ENCODE results near the gene SLC6A11. TPM values are rescaled to one million over a fixed set of nuclear protein-coding genes. Genes with fewer than 3 reads are reported as not detected.

The SLC6A11 gene
- total and polyA plus RNA-seq, 3 donors from 2014 or later = 2.0 to 6.9 (median 3.9) TPM

GRCh38 chr3:10952525-10952924, 136.5 kb downstream of the SLC6A11 start:
- no peak overlapping the region for H3K4me3 ChIP-seq
- H3K4me1 ChIP-seq = peaks cover 28% of the 10 kb centered on the region
- 86 to 87% methylated on average over 1 to 3 of the region's 3 CpGs for WGBS, 2 donors
- intact Hi-C loops (cut with DNase I; ENCODE audit: low total_unique reads) = no loop called here
- H3K27me3 ChIP-seq = no peaks in the 10 kb centered on the region
- no peaks in the 10 kb centered on the region for H3K36me3 ChIP-seq (ENCODE audit: low read depth, missing control alignments)
- H3K27ac ChIP-seq = no peak overlapping the region
- no peak for DNase-seq
- H3K9me3 ChIP-seq = no peaks in the 10 kb centered on the region
- TF ChIP-seq CTCF (IDR thresholded peaks at IDR 0.05) = no peak
- TF ChIP-seq POLR2A (IDR thresholded peaks at IDR 0.05) = no peak

GRCh38 chr3:10954740-10955139, 138.7 kb downstream of the SLC6A11 start:
- H3K27ac ChIP-seq = no peak overlapping the region
- intact Hi-C loops (cut with DNase I; ENCODE audit: low total_unique reads) = no loop called here
- H3K4me1 ChIP-seq = peaks cover 34% of the 10 kb centered on the region
- no peak for DNase-seq
- H3K4me3 ChIP-seq = no peak overlapping the region
- no peaks in the 10 kb centered on the region for H3K9me3 ChIP-seq
- H3K36me3 ChIP-seq (ENCODE audit: low read depth, missing control alignments) = no peaks in the 10 kb centered on the region
- 84 to 94% methylated on average over 3 of the region's 3 CpGs for WGBS, 2 donors
- TF ChIP-seq POLR2A (IDR thresholded peaks at IDR 0.05) (no peak), CTCF (IDR thresholded peaks at IDR 0.05) (no peak)
- no peaks in the 10 kb centered on the region for H3K27me3 ChIP-seq

- intact Hi-C loops (cut with DNase I; ENCODE audit: low total_unique reads) = no loop called here
- peak; percentile 63 for DNase-seq
- Histone ChIP-seq H3K4me1 (peaks cover 34% of the 10 kb centered on the region), H3K36me3 (ENCODE audit: low read depth, missing control alignments) (no peaks in the 10 kb centered on the region), H3K4me3 (no peak overlapping the region), H3K27me3 (no peaks in the 10 kb centered on the region), H3K27ac (peak overlapping the region; percentile 48 to 50), H3K9me3 (no peaks in the 10 kb centered on the region)
- WGBS, 2 donors = 45 to 65% methylated on average over 12 to 15 of the region's 15 CpGs
- TF ChIP-seq CTCF (IDR thresholded peaks at IDR 0.05) (no peak), POLR2A (IDR thresholded peaks at IDR 0.05) (no peak)
Measured at GRCh38 chr3:10955711-10956453, 139.9 kb downstream of the SLC6A11 start.

- H3K4me1 ChIP-seq = peaks cover 34% of the 10 kb centered on the region
- H3K27me3 ChIP-seq = no peaks in the 10 kb centered on the region
- H3K9me3 ChIP-seq = no peaks in the 10 kb centered on the region
- intact Hi-C loops (cut with DNase I; ENCODE audit: low total_unique reads) = no loop called here
- no peaks in the 10 kb centered on the region for H3K36me3 ChIP-seq (ENCODE audit: low read depth, missing control alignments)
- H3K4me3 ChIP-seq = no peak overlapping the region
- 47 to 64% methylated on average over 4 of the region's 4 CpGs for WGBS, 2 donors
- peak overlapping the region; percentile 48 to 50 for H3K27ac ChIP-seq
- TF ChIP-seq POLR2A (IDR thresholded peaks at IDR 0.05) (no peak), CTCF (IDR thresholded peaks at IDR 0.05) (no peak)
- DNase-seq = no peak
Measured at GRCh38 chr3:10956531-10956930, 140.5 kb downstream of the SLC6A11 start.

GRCh38 chr3:10956986-10957385, 141.0 kb downstream of the SLC6A11 start:
- no peaks in the 10 kb centered on the region for H3K9me3 ChIP-seq
- no peaks in the 10 kb centered on the region for H3K27me3 ChIP-seq
- H3K4me1 ChIP-seq = peaks cover 34% of the 10 kb centered on the region
- H3K27ac ChIP-seq = peak overlapping the region; percentile 48 to 50
- WGBS, 2 donors = 24 to 58% methylated on average over 6 of the region's 6 CpGs
- H3K4me3 ChIP-seq = no peak overlapping the region
- DNase-seq = peak; percentile 80
- H3K36me3 ChIP-seq (ENCODE audit: low read depth, missing control alignments) = no peaks in the 10 kb centered on the region
- intact Hi-C loops (cut with DNase I; ENCODE audit: low total_unique reads) = no loop called here
- TF ChIP-seq POLR2A (IDR thresholded peaks at IDR 0.05) (no peak), CTCF (IDR thresholded peaks at IDR 0.05) (no peak)
